GM21360 (cell line): ENCODE data around the gene GPR141.
"Not testable (repeated sequence)": the region's sequence is repeated elsewhere in the genome, so short reads cannot be mapped to it uniquely, and the experiment has no call there.

ENCODE experiments used
- ATAC-seq: cut with Tn5 transposase; IDR thresholded peaks from one replicate; pipeline ENCODE4 v1.9.1; 2021; ENCODE audit warnings: mild to moderate bottlenecking, moderate library complexity; ENCODE audit not compliant: unreplicated experiment

GPR141 gene

GRCh38 chr7:37686556-37687345 is 3.2 kb downstream of the GPR141 start:
- ATAC-seq = no peak

- no peak for ATAC-seq
Observed at GRCh38 chr7:37690206-37690605, 6.6 kb downstream of the GPR141 start.

- ATAC-seq = no peak
Observed at GRCh38 chr7:37694208-37695094, 10.9 kb downstream of the GPR141 start.

- no peak for ATAC-seq
Observed at GRCh38 chr7:37698276-37698675, 14.7 kb downstream of the GPR141 start.

- no peak for ATAC-seq
Observed at GRCh38 chr7:37698782-37699181, 15.2 kb downstream of the GPR141 start.

GRCh38 chr7:37701769-37702168 is 18.2 kb downstream of the GPR141 start:
- ATAC-seq = no peak

GRCh38 chr7:37703361-37703760 is 19.8 kb downstream of the GPR141 start:
- ATAC-seq = no peak

- ATAC-seq = not testable (repeated sequence)
Observed at GRCh38 chr7:37704328-37704833, 20.8 kb downstream of the GPR141 start.

GRCh38 chr7:37705976-37706375 is 22.4 kb downstream of the GPR141 start:
- ATAC-seq = no peak

- ATAC-seq = no peak
Observed at GRCh38 chr7:37706804-37707203, 23.2 kb downstream of the GPR141 start.

- ATAC-seq = no peak
Observed at GRCh38 chr7:37707754-37708485, 24.4 kb downstream of the GPR141 start.

- ATAC-seq = peak; percentile 84
Observed at GRCh38 chr7:37709631-37710509, 26.3 kb downstream of the GPR141 start.

GRCh38 chr7:37713613-37714012 is 30.0 kb downstream of the GPR141 start:
- ATAC-seq = no peak

- ATAC-seq = no peak
Observed at GRCh38 chr7:37714606-37715005, 31.0 kb downstream of the GPR141 start.

GRCh38 chr7:37718585-37718984 is 35.0 kb downstream of the GPR141 start:
- ATAC-seq = peak; percentile 71

GRCh38 chr7:37719077-37719476 is 35.5 kb downstream of the GPR141 start:
- ATAC-seq = peak; percentile 80

GRCh38 chr7:37724732-37725131 is 41.2 kb downstream of the GPR141 start:
- no peak for ATAC-seq

GRCh38 chr7:37726016-37726415 is 42.5 kb downstream of the GPR141 start:
- no peak for ATAC-seq

- peak; percentile 64 for ATAC-seq
Observed at GRCh38 chr7:37728747-37729146, 45.2 kb downstream of the GPR141 start.

- no peak for ATAC-seq
Observed at GRCh38 chr7:37729181-37729580, 45.6 kb downstream of the GPR141 start.
